ENCODE results near the gene FNDC3B.
A peak's percentile ranks its signal among the peaks of the same experiment; 100 is the strongest.

FNDC3B gene

DNA sequence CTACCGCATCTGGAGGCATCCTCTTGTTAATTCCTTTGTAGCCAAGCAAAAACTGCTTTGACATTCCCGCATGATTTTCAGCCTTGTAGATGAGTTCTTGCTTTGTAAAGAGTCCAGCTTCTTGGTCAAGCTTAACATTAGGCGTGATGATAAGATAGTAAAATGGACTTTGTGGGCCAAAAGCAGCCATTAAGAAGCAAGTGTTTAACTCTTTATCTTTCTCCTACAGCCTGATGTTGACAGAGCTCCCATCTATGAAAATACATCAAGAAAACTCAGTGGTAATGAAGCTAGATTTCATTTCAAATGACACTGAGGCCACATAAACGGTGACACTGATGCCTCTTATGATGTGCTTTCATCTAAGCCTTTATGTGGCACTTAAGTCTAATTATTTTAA is 33.2 kb downstream of the FNDC3B start:
- H3K4me1 Mint-ChIP-seq, result peaks cover 7% of the 10 kb centered on the region
- H3K27me3 Mint-ChIP-seq, result no peaks in the 10 kb centered on the region
- no peak overlapping the region for H3K4me3 Mint-ChIP-seq
- no peak for ATAC-seq
- no peak overlapping the region for H3K27ac Mint-ChIP-seq
- H3K9me3 Mint-ChIP-seq, result no peaks in the 10 kb centered on the region
- DNase-seq, result no peak

DNA sequence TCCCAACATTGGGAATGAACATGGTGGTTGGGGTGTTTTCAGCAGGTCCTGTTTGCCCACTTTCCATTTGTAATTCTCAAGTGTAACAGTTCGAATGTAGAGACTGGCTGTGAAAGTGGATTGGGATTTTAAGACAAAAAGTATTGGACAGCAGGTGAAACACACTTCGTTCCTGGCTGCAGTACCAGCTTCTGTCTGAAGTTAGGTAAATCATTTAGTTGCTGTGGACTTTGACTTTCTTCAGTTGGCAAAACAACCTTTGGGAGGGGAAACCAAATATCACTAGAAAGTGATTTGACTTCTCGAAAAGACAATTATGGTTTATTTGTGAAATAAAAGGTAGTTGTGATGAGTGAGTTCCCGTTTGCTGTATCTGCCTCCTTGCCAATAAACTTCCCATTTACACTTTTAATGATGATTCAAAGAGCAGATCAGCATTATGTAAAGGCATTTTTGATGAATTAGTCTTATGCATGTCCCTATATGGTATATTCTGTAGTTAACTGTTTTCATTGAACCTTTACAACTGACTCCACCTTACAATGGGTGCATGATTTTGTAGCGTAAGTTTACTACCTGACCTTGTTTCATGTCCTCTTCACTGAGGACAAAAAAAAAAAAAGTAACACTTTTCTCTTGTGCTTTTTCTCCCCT is 34.0 kb downstream of the FNDC3B start:
- no peaks in the 10 kb centered on the region for H3K4me1 Mint-ChIP-seq
- DNase-seq, result no peak
- no peak for ATAC-seq
- no peaks in the 10 kb centered on the region for H3K27me3 Mint-ChIP-seq
- H3K27ac Mint-ChIP-seq, result no peak overlapping the region
- H3K9me3 Mint-ChIP-seq, result no peaks in the 10 kb centered on the region
- H3K4me3 Mint-ChIP-seq, result no peak overlapping the region

GRCh38 chr3:172074032-172074431 is 34.7 kb downstream of the FNDC3B start:
- no peak for ATAC-seq
- Mint-ChIP-seq H3K9me3 (no peaks in the 10 kb centered on the region), H3K4me3 (no peak overlapping the region), H3K27ac (no peak overlapping the region), H3K4me1 (no peaks in the 10 kb centered on the region), H3K27me3 (no peaks in the 10 kb centered on the region)
- no peak for DNase-seq

- Mint-ChIP-seq H3K4me3 (no peak overlapping the region), H3K27me3 (no peaks in the 10 kb centered on the region), H3K9me3 (no peaks in the 10 kb centered on the region), H3K27ac (no peak overlapping the region), H3K4me1 (no peaks in the 10 kb centered on the region)
- DNase-seq (no peak), ATAC-seq (no peak)
These were observed 35.2 kb downstream of the FNDC3B start for GRCh38 chr3:172074586-172074985.

- no peaks in the 10 kb centered on the region for H3K27me3 Mint-ChIP-seq
- H3K9me3 Mint-ChIP-seq, result no peaks in the 10 kb centered on the region
- ATAC-seq (no peak), DNase-seq (no peak)
- H3K4me3 Mint-ChIP-seq, result no peak overlapping the region
- H3K4me1 Mint-ChIP-seq, result no peaks in the 10 kb centered on the region
- no peak overlapping the region for H3K27ac Mint-ChIP-seq
These were observed 36.8 kb downstream of the FNDC3B start for GRCh38 chr3:172076212-172076611.

DNA sequence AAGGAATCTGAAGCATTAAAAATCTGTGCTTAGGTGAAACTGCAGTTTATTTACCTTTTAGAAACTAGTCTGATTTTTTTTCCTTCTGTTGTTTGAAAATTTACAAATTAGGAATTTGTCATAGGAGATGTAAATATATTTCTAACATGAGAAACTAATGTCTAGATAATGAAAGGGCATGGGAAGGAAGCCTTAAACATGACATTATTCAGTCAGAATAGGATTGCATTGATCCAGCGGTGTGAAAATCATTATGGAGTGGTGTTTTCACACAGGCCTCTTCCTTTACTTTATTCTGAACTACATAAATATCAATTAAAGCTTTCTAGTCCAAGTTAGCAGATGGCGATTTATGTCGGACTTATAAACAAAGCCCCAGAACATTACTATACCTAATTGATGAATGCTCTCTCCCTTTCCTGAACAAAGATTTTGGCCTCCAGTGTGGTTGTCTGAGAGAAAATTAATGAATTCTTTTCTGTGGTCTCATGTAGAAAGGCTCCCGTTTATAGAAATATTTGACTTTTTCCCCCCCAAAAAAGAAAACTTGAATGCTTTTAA is 37.9 kb downstream of the FNDC3B start:
- H3K27me3 Mint-ChIP-seq, result no peaks in the 10 kb centered on the region
- no peak overlapping the region for H3K4me3 Mint-ChIP-seq
- no peaks in the 10 kb centered on the region for H3K9me3 Mint-ChIP-seq
- no peak overlapping the region for H3K27ac Mint-ChIP-seq
- no peak for ATAC-seq
- DNase-seq, result no peak
- no peaks in the 10 kb centered on the region for H3K4me1 Mint-ChIP-seq

- Mint-ChIP-seq H3K27me3 (no peaks in the 10 kb centered on the region), H3K9me3 (no peaks in the 10 kb centered on the region), H3K27ac (no peak overlapping the region), H3K4me3 (no peak overlapping the region), H3K4me1 (no peaks in the 10 kb centered on the region)
- no peak for ATAC-seq
- DNase-seq, result no peak
These were observed 38.9 kb downstream of the FNDC3B start for GRCh38 chr3:172078244-172078643.

DNA sequence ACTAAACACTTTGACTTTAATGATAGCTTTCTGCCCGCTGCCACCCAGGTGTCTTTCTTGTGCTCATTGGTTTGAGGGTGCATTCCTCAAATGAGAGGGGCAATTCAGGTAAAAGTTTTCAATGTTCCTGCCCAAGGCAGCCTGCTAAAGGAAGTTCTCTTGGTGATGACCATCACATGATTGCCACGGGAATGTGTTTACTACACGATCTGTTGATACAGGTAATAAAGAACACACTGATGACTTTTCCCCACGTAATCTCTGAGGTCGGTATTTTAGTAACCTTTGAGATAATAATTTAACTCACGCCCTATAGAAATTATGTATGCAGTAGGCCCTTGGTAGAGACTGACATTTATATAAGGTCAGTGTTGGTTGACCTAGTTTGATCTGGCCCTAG is 39.3 kb downstream of the FNDC3B start:
- Mint-ChIP-seq H3K4me3 (no peak overlapping the region), H3K27ac (no peak overlapping the region), H3K9me3 (no peaks in the 10 kb centered on the region), H3K27me3 (no peaks in the 10 kb centered on the region), H3K4me1 (no peaks in the 10 kb centered on the region)
- no peak for ATAC-seq
- DNase-seq, result no peak

DNA sequence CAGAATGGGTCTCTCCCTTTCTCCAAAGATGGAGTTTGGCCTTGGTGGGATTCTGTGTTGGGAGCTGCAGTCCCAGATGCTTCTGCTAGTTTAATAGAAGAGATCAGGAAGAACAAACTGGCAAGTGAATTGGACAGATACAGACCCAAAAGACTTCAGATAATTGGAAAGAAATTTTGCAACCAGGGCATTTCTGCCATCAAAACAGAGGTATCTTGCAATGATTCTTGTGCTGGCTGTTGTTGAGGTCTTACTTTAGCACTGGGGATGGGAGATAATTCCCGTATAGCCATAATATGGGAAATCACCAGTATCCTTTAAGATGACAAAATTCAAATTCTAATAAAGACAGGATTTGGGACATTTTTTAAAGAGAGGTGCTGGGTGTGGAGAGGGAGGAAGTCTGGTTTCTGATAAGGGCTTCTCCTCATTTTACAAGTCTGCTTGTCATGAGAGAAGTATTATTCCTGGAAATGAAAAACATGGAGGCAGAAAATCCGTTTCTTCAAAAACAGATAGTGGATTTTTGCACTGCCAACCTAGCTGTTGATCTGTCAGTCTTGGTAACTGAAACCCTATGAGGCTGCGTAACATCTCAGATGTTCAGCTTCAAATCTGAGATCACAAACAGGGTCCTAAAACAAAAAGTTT is 40.1 kb downstream of the FNDC3B start:
- DNase-seq, result no peak
- Mint-ChIP-seq H3K27me3 (no peaks in the 10 kb centered on the region), H3K27ac (no peak overlapping the region), H3K4me3 (no peak overlapping the region), H3K9me3 (no peaks in the 10 kb centered on the region), H3K4me1 (peaks cover under 1% of the 10 kb centered on the region)
- ATAC-seq, result no peak

GRCh38 chr3:172080503-172080902 is 41.1 kb downstream of the FNDC3B start:
- Mint-ChIP-seq H3K9me3 (no peaks in the 10 kb centered on the region), H3K4me3 (no peak overlapping the region), H3K27me3 (no peaks in the 10 kb centered on the region), H3K4me1 (peaks cover 11% of the 10 kb centered on the region), H3K27ac (no peak overlapping the region)
- DNase-seq (no peak), ATAC-seq (no peak)

DNA sequence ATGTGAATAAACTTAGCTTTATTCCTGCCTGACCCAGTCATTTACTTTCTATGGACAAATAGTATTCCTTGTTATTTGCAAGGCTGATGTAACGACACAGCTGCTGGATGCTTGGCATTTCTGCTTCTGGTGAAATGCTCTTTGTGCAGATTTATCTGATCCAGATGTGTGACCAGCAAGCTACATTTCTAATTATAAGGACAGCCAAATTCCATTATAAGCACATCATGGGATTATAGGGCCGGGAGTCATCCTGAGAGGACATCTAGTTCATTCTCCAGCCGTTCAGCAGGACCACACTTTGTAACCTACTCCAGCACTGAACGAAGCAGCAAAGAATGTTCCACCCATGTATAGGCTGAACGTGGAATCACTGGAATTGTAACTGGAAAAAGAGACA is 42.9 kb downstream of the FNDC3B start:
- DNase-seq, result no peak
- Mint-ChIP-seq H3K27me3 (no peaks in the 10 kb centered on the region), H3K9me3 (no peaks in the 10 kb centered on the region), H3K27ac (peak overlapping the region in 1 of 2 donors; percentile 14), H3K4me3 (no peak overlapping the region), H3K4me1 (peaks cover 20% of the 10 kb centered on the region)
- ATAC-seq, result no peak

- no peak overlapping the region for H3K4me3 Mint-ChIP-seq
- no peaks in the 10 kb centered on the region for H3K9me3 Mint-ChIP-seq
- DNase-seq (no peak), ATAC-seq (no peak)
- H3K4me1 Mint-ChIP-seq, result peaks cover 27% of the 10 kb centered on the region
- peak overlapping the region in 1 of 2 donors; percentile 27 for H3K27ac Mint-ChIP-seq
- no peaks in the 10 kb centered on the region for H3K27me3 Mint-ChIP-seq
These were observed 43.6 kb downstream of the FNDC3B start for GRCh38 chr3:172082820-172083513.

DNA sequence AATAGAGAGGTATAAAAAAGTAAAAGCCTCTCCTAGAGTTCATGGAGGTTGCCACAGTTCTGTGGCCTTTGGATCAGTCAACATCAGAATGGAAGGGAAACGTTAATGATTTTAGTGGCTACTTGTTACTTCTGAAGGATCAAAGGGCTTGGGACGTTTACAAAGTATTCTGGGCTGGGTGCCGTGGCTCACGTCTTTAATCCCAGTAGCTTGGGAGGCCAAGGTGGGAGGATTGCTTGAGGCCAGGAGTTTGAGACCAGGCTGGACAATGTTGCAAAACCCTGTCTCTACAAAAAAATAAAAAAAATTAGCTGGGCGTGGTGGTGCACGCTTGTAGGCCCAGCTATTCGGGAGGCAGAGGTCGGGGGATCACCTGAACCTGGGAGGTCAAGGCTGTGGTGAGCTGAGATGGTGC is 44.6 kb downstream of the FNDC3B start:
- H3K27ac Mint-ChIP-seq, result no peak overlapping the region
- no peak for ATAC-seq
- H3K9me3 Mint-ChIP-seq, result no peaks in the 10 kb centered on the region
- no peak overlapping the region for H3K4me3 Mint-ChIP-seq
- H3K27me3 Mint-ChIP-seq, result no peaks in the 10 kb centered on the region
- DNase-seq, result no peak
- peaks cover 29% of the 10 kb centered on the region for H3K4me1 Mint-ChIP-seq

GRCh38 chr3:172084871-172085556 is 45.6 kb downstream of the FNDC3B start:
- DNase-seq (no peak), ATAC-seq (peak; percentile 86)
- Mint-ChIP-seq H3K27me3 (no peaks in the 10 kb centered on the region), H3K4me3 (no peak overlapping the region), H3K4me1 (peaks cover 29% of the 10 kb centered on the region), H3K27ac (peak overlapping the region in 1 of 2 donors; percentile 69), H3K9me3 (no peaks in the 10 kb centered on the region)

DNA sequence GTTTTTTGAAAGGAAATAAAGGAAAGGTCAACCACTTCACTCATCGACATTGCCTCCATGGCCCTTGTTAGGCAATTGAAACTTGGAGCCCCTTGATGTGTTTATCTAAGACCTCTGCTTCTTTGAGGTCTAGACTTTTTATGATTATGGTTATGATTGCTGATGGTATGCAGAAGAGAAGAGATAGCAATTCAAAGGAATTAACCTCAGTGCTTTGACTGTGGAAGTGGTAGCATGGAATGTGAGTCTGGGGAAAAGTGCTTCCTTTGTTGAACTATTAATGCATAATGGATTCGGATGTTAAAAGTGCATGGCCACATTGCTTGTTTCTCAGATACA is 46.1 kb downstream of the FNDC3B start:
- H3K27me3 Mint-ChIP-seq, result no peaks in the 10 kb centered on the region
- ATAC-seq, result no peak
- H3K4me3 Mint-ChIP-seq, result no peak overlapping the region
- no peak for DNase-seq
- no peak overlapping the region for H3K27ac Mint-ChIP-seq
- peaks cover 29% of the 10 kb centered on the region for H3K4me1 Mint-ChIP-seq
- H3K9me3 Mint-ChIP-seq, result no peaks in the 10 kb centered on the region

GRCh38 chr3:172086071-172086470 is 46.7 kb downstream of the FNDC3B start:
- no peaks in the 10 kb centered on the region for H3K9me3 Mint-ChIP-seq
- H3K27me3 Mint-ChIP-seq, result no peaks in the 10 kb centered on the region
- DNase-seq (no peak), ATAC-seq (no peak)
- no peak overlapping the region for H3K4me3 Mint-ChIP-seq
- H3K4me1 Mint-ChIP-seq, result peaks cover 29% of the 10 kb centered on the region
- no peak overlapping the region for H3K27ac Mint-ChIP-seq

Data from stimulated activated naive CD8-positive, alpha-beta T cell treated with anti-CD3 and anti-CD28 coated beads, Interleukin-15, amount 100 ng/mL, for 72 hours (primary cell).